GM18868 (cell line): ENCODE data around the gene HDAC4.

Experiments
- ATAC-seq: cut with Tn5 transposase; IDR thresholded peaks from one replicate; pipeline ENCODE4 v1.9.1; 2021; ENCODE audit warnings: mild to moderate bottlenecking, moderate library complexity; ENCODE audit not compliant: unreplicated experiment

Gene HDAC4

GRCh38 chr2:239429473-239430350, 28.9 kb upstream of the HDAC4 start:
- no peak for ATAC-seq

GRCh38 chr2:239425631-239426030, 24.8 kb upstream of the HDAC4 start:
- ATAC-seq, result no peak

GRCh38 chr2:239424337-239425045, 23.7 kb upstream of the HDAC4 start:
- no peak for ATAC-seq

- ATAC-seq, result no peak
These were observed 22.7 kb upstream of the HDAC4 start for GRCh38 chr2:239423551-239423950.

GRCh38 chr2:239421851-239422250, 21.0 kb upstream of the HDAC4 start:
- no peak for ATAC-seq

- no peak for ATAC-seq
These were observed 19.3 kb upstream of the HDAC4 start for GRCh38 chr2:239420082-239420481.

- no peak for ATAC-seq
These were observed 18.1 kb upstream of the HDAC4 start for GRCh38 chr2:239418918-239419317.

GRCh38 chr2:239412905-239413603, 12.2 kb upstream of the HDAC4 start:
- no peak for ATAC-seq

- ATAC-seq, result no peak
These were observed 10.9 kb upstream of the HDAC4 start for GRCh38 chr2:239411549-239412319.

GRCh38 chr2:239411117-239411516, 10.3 kb upstream of the HDAC4 start:
- no peak for ATAC-seq

- no peak for ATAC-seq
These were observed 9.2 kb upstream of the HDAC4 start for GRCh38 chr2:239409976-239410375.

GRCh38 chr2:239407112-239407511, 6.3 kb upstream of the HDAC4 start:
- no peak for ATAC-seq

GRCh38 chr2:239406316-239406995, 5.6 kb upstream of the HDAC4 start:
- no peak for ATAC-seq

- ATAC-seq, result no peak
These were observed 4.3 kb upstream of the HDAC4 start for GRCh38 chr2:239405071-239405470.

- ATAC-seq, result no peak
These were observed 1.8 kb upstream of the HDAC4 start for GRCh38 chr2:239402666-239403065.

GRCh38 chr2:239401881-239402233, 1.0 kb upstream of the HDAC4 start:
- ATAC-seq, result peak; percentile 5

GRCh38 chr2:239401067-239401880, 454 bp upstream of the HDAC4 start:
- peak; percentile 91 for ATAC-seq

GRCh38 chr2:239399921-239400595, 762 bp downstream of the HDAC4 start:
- no peak for ATAC-seq

GRCh38 chr2:239399433-239399920, 1.3 kb downstream of the HDAC4 start:
- no peak for ATAC-seq
